HG02943 (cell line): ENCODE data around the gene GON7.
"Not testable (repeated sequence)": the region's sequence is repeated elsewhere in the genome, so short reads cannot be mapped to it uniquely, and the experiment has no call there.

Source experiments
- ATAC-seq: cut with Tn5 transposase; IDR thresholded peaks from one replicate; pipeline ENCODE4 v1.9.1; 2021; ENCODE audit warnings: mild to moderate bottlenecking, low read depth, moderate library complexity; ENCODE audit not compliant: unreplicated experiment

GON7 gene, protein sequence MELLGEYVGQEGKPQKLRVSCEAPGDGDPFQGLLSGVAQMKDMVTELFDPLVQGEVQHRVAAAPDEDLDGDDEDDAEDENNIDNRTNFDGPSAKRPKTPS

DNA sequence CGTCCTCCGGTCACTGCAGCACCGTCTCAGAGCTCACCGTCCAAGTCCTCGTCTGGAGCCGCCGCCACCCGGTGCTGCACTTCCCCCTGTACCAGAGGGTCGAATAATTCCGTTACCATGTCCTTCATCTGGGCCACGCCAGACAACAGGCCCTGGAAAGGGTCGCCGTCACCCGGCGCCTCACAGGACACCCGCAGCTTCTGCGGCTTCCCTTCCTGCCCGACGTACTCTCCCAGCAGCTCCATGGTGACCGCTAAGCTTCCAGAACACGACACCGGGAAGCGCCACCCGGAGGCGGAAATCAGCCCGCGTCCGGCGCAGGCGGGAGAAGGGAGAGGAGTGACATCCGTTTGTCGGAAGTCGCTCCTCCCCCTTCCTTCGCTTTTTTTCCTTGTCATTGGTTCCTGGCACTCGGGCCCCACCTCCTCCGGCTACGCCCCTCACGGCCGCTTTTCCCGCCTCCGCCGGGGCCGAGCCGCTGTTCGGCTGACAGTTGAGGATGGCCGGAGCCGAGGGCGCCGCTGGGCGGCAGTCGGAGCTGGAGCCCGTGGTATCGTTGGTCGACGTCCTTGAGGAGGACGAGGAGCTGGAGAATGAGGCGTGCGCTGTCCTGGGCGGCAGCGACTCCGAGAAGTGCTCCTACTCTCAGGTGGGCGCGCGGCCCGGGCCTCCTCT, at the start of gene GON7, which contains the start of gene UBR7:
Gene GON7, minus strand, starts transcription at position 273 of the 675 bp plus-strand sequence. Its CDS starts 28 bp downstream, at position 245.
Gene UBR7, plus strand, starts transcription at position 464 of the 675 bp plus-strand sequence. Its CDS starts 36 bp downstream, at position 500.
- ATAC-seq: peak; percentile 78

DNA sequence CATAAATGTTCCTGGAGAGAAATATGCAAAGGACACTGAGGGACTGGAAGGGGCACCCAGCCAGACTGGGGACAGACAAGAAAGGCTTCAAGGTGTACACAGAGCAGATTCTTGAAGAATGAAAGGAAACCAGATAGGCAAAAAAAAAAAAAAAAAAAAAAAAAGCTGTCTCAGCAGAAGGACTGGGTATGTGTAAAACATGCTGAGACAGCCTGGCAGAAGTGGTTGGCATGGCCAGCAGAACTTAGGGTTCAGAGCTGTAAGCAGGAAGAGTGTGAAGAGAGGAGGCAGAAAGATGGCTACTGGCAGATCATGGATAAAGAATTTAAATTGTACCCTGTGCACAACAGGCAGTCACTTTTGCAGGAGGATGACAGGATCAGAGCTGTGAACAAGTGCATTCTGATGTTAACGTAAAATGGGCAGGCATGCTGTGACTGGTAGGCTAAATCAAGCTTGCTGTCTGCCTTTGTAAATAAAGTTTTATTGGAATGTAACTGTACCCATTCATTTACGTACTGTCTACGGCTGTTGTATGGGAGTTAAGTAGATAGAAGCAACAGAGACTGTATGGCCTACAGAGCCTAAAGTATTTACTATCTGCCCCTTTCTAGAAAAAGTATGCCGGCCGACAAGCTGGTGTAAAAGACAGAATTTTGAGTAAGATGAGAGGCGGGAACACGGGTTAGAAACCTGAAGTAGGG, 42.4 kb upstream of the GON7 start:
- no peak for ATAC-seq

DNA sequence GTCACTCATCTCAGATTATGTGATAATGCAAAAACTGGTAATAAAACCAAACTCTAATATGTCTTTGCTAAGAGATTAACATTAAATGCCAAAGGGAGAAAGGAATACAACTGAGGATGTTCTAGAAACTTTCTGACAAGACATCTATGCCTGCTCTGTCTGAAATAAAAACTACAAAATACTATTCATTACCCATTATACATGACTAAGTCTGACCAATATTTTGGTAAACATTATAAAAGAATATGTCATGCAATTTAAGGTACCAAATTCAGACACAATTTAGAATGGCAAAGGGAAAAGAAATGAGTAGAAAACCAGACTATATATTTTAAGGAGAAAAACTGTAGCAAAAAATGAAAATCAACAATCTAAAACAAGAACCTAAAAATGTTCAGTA, 39.7 kb upstream of the GON7 start:
- ATAC-seq: no peak

DNA sequence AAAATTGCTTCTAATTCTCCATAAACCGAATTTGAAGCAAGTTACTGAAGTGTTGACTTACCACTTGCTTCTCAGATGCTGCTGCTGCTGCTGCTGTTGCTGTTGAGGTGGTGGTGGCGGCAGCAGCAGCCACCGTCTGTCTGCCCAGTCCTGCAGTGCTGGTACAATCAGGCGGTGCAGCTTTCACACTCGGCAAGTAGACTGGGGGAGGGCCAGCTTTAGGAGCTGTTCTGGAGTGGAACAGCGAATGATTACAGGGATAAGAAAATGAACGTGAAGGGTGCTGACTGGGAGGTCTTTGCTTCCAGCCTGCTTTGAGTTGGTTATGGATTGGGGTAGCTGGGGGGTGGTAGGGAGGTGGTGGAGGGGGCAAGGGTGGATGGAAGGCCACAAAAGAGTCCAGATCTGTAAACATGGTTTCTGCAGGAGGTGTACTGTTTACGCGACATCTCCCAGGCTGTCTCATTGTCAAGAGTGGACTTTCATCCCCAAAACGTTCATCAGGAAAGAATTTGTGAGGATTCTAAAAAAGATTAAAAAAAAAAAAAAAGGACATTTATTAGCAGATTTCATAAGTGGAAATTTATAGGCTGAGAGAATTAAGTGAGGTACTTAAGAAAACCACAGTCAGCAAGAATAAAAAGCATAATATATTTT, 39.0 kb upstream of the GON7 start:
- no peak for ATAC-seq

DNA sequence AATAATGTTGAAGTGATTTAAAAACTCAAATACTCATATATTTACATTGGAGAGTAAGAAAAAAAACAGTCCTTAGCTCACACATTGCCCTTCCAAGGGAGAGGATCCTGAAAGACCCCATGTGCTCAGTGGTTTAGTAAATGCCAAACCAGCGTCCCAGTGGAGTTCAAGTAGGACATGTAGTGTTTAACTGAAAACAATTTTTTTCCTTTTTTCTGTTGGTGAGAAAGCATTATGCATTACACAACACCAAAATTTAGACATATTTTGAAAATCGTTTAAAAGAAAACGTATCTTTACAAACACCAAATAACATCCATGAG, 33.8 kb upstream of the GON7 start:
- no peak for ATAC-seq

DNA sequence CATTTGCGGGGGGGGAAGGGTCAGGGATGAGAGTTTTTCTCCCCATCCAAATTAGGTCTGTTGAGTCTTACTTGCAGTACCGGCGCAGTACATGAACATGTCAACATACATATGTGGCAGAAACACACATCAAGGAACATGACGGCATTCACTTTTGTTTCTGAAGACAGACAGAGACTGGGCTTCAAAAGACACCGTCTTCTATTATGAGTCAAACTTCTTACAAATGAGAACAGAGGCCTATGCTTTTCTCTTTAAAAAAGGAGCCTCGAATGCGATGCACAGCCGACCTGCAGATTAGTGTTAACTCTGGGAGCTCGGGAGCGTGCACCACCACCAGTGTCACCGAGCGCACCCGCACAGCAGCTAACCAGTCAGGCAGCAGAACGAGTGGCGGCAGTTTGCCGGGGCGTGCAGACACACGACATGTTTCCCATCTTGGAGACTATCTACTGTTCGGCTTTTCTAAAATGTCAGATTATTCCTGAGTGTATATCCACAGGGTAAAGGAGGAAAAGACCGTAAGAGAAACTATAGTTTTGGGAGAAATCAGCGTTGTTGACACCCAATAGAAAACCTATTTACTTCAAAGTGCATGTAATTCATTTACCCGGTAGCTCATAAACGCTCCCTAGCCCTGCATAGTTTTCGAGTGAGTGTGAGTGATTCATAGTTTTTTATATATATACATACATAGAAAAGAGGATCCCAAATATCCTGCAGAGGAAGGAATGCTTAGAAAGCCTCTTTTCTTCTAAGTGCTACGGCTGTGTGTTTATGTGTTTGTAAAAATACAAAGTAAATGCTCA, 33.2 kb upstream of the GON7 start:
- no peak for ATAC-seq

DNA sequence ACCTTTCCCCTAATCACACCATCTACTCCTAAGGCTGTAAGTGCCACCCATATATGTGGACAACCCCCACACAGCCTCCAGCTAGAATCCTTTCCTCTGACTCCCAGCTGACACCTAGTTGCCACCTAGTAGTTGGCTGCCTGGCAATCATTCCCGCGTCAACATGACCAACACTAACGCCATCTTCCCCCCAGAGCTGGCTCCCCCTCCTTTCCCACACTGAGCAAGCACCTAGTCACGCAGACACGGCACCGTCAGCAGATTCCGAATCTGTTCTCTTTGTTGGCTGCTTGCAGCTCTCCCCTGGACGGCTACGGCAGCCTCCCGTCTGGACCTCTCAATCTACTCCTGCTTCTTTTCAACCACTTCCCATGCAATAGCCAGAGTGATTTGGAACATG, 27.9 kb upstream of the GON7 start:
- no peak for ATAC-seq

DNA sequence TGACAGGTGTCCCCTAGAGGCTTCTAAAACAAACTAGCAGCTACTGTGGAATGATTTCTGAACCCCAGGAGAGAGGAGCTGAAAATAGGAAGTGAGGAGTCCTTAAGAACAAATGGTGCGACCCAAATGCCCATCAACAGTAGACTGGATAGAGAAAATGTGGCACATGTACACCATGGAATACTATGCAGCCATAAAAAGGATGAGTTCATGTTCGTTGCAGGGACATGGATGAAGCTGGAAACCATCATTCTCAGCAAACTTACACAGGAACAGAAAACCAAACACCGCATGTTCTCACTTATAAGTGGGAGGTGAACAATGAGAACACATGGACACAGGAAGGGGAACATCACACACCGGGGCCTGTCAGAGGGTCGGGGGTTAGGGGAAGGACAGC, 26.2 kb upstream of the GON7 start:
- ATAC-seq: not testable (repeated sequence)

DNA sequence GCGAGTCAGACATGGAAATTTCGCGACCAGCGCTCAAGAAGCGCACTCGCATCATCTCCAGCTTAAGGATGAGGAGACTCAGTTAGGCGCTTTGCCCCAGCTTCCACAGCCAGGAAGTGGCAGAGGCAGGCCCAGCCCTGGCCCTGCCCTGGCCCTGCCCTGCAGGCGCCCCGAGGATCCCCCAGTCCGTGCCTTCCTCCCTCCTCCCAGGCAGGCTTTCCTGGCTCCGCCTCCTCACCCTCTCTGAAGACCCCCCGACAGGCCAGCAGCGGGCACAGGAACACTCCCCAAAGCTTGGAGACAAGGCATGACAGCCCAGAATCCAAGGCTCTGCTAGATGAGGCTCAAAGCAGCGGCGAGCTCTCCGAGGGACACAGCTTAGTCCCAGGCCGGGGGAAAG, 25.3 kb upstream of the GON7 start:
- ATAC-seq: no peak

DNA sequence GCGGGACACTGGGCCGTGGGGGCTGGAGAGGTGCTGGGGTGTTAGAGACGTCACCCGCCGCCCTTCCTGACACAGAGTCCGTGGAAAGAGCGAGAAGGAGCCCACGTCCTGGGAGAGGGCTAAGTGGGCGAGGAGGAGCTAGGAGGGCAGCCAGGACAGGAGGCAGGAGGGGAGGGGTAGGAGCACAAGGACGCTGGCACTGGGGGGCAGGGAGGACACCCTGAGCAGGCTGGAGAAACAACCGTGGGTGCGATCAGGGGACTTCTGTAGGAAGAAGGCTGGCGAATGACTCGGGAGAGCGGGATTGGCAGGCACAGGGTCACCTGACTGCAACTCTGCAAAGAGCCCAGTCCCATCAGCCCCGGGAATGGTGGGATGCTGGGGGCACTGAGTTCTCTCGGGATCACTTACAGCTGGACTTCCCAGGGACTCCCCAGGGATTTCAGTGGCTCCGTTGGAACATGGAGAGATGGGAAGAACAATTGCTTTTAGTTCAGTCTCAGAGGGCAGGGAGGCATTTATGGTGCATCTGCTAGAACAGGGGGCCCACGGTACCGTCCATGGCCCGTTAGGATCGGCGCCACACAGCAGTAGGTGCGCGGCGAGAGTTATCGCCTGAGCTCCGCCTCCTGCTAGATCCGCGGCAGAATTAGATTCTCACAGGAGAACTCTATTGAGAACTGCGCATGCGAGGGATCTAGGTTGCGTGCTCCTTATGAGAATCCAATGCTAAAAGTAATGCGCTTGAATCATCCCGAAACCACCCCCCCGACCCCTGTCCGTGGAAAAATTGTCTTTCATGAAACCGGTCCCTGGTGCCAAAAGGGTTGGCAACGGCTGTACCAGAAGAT, 24.5 kb upstream of the GON7 start:
- no peak for ATAC-seq

DNA sequence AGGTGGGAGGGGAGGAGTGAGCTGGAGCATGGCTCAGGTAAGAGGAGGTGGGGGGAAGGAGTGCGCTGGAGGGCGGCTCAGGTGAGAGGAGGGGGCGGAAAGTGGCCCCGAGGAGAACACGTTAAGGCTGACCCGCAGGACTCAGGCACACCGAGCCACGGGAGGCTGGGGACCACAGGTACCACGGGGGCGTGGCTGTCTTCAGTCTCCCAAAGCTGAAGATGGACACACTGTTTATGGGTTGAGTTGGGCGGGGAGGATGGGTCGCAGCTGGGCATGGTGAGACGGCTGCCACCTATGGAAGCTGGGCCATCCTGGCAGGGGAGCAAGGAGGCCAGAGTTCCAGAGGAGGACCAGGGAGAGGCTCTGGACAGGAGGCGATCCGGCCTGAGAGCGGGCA, 23.7 kb upstream of the GON7 start:
- no peak for ATAC-seq

DNA sequence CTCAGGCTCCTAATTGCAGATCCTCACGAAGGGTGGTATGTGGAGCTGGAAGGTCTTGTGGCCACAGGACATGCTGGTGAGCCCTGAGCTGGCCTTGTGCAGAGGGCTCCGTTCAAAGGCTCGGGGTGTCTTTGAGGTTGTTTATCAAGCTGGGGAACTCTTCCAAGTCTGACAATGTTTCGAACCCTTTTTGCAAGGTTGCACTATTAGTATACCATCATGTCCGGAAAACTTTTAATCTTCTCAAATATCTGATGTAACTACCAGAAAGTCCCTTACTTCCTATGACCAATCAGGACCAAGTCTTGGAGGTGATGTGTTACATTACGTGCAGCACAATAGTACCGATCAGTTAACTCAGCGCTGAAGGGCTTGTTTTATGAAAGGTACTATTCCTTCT, 21.7 kb upstream of the GON7 start:
- no peak for ATAC-seq

DNA sequence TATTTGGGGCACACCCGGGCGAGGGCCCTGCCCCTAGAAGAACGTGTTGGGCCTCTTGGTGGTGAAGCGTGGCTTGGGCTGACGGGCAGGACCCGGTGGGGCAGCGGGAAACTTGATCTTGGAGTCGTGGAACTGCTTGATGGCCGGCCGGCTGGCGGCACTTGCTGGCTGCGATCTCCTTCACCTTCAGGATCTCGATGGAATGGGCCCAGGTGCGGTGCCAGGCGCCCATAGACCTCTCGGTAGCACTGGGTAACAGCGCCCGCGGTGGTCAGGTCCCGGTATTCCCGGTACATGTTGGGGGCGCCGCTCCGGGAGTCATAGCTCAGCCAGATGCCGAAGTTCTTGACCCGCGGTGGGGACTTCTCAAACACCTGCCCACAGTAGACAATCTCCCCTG, 16.7 kb upstream of the GON7 start:
- ATAC-seq: no peak

DNA sequence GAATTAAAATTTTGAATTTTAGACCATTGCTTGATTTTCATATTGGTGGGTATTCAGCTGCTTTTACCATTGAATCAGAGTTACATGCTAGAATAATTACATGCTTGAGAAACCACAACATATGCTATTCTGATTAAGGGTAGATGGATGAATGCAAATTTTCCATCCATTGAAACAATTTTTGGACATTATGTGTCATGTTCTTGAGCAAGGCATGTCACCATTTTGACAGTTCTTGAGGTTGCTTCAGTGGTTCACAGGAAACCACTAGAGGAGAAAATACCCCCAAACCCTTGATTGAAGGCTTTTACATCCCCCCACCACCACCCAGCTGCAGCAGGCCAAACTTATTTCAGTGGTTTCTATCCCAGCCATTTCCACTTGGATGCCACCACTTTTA, 13.6 kb upstream of the GON7 start:
- ATAC-seq: no peak

DNA sequence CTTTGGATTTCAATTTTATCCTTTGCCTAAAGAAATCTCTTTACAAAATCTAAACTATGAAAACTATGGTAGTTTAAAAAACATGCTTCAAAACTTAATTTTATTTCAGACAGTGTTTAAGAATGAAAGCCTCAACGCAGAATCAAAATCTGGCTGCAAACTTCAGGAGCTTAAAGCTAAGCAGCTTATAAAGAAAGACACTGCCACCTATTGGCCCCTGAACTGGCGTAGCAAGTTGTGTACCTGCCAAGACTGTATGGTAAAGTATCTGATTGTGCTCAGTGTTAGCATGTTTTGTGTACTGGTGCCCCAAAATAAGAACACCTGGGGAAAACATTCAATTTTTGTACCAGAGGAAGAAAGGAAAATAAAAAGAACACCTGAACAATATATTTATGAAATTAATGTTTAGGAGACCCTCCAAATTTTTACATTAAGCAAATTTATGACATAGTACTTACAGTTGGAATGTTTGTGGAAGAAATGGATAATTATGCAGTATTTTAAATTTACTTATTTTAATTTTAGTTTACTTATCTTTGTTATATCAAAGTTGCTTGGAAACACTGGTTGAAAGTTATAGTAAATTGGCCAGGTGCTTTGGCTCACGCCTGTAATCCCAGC, 12.3 kb upstream of the GON7 start:
- no peak for ATAC-seq

DNA sequence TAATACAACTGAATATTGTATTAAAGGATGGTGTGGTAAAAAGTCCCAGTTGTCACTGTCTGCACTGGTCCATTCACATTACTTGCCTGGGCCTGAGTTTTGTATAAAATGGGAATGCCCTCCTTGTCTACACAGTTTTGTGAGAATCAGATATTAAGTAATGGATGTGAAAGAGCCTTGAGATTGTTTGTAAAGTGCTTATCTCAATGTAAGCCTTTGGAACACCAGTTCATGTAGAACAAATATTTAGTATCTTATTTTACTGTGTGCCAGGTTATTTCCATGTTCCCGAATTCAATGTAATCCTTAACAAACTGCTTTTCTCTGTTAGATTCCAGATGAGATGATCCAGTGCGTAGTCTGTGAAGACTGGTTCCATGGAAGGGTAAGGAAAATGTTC, 7.7 kb upstream of the GON7 start:
- ATAC-seq: no peak

DNA sequence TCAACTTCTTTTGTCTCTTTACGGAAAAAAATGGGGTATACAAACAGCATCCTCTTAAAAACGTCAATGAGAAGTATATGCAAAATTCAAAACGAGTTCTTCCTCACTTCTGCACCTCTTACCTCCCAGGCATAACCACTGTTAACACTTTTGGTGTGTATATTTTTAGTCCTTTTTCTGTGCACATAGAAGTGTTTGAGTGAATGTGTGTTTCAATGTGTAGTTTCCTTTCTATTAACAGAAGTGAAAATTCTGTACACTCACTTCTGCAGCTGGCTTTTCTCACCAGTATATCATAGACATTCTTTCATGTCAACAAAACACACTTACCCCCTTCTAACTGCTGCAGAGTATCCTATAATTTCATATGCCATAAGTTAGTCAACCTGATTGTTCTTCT, 5.6 kb upstream of the GON7 start:
- ATAC-seq: no peak

DNA sequence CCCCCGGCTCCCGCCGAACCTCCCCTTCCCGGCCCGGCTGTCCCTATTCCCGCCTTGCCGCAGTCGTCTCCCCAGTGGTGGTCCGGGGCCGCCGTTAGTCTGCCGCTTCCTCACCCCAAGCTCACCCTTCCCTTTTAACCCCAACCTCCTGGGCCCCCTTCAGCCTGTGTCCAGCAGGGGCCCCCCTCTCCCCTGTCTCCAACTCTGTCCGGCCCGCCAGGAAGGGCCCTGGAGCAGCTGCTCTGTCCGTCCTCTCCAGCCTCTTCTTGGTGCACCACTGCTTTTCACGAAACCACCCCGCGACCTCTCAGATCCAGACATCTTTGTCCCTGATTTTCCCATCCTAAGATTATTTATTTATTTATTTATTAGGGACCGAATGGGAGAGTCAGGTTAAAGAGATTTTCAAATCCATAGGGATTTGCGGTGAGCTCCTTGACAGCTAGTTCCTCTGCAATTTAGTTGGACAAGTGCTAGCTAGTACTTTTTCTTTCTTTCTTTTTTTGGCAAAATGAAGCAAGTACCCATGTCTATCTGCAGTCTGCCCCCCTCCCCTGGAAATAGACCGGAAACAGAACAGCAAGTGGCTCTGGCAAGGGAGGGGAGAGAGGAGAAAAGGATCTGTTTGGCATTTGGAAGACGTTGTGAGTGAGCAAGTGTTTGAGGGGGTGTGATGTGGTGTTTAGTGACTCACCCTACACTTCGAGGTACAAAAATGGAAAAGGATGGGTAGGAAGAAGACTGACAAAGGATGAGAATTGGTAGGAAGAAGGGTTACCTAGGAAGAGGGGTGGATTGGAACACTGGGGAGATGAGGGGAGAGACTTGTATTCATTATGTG, 823 bp upstream of the GON7 start:
- peak; percentile 43 for ATAC-seq
